Cardiac muscle cell (in vitro differentiated cells and primary cell): ENCODE results near the gene APBB2. TPM values are rescaled to one million over a fixed set of nuclear protein-coding genes. Genes with fewer than 3 reads are reported as not detected.

Experiments used
- DNase-seq, 2 donors: peaks; one replicate each; pipeline versions ENCODE4 v3.0.0 to v3.0.0-alpha.2; 2010 to 2017; ENCODE audit warnings: low read depth in 1 of 2, low spot score in 1 of 2
- H3K27ac ChIP-seq: fragments of 200-600 bp; sonication (generic); 2 replicates; pipeline ENCODE4 v1.5.1; 2016
- H3K27me3 ChIP-seq: fragments of 200-600 bp; sonication (generic); 2 replicates; pipeline ENCODE4 v1.6.0; 2016; ENCODE audit warnings: control low read depth
- H3K36me3 ChIP-seq: fragments of 200-600 bp; sonication (generic); 2 replicates; pipeline ENCODE4 v1.5.1; 2016; ENCODE audit warnings: control low read depth
- H3K4me1 ChIP-seq: fragments of 200-600 bp; sonication (generic); 2 replicates; pipeline ENCODE4 v1.8.1; 2017; ENCODE audit warnings: low read depth, mild to moderate bottlenecking, mixed run types
- H3K4me3 ChIP-seq: fragments of 200-600 bp; sonication (generic); 2 replicates; pipeline ENCODE4 v1.5.1; 2016; ENCODE audit warnings: mild to moderate bottlenecking
- H3K9me3 ChIP-seq: fragments of 200-600 bp; sonication (generic); 2 replicates; pipeline ENCODE4 v1.5.1; 2017; ENCODE audit warnings: low read depth, mild to moderate bottlenecking, control low read depth
- CTCF ChIP-seq: IDR thresholded peaks from 2 replicates; pipeline ENCODE4 v1.5.1; 2012; ENCODE audit warnings: low read depth, mild to moderate bottlenecking, low read length
- polyA plus RNA-seq: library from polyadenylated mRNA; unstranded; fragments of >200 nt; fragmentation: Nextera tagmentation; extraction: Ambion mirVana; gene quantifications from 2 replicates; pipeline ENCODE4 v1.2.1, GENCODE V29; 2016
- total RNA-seq: library from RNA; depleted of rRNA; stranded (reverse); fragments of >200 nt; gene quantifications from 2 replicates; pipeline ENCODE4 v1.2.3, GENCODE V29; 2016

APBB2 gene
- total and polyA plus RNA-seq, 2 experiments from 2014 or later: 4.6 to 14.9 TPM

- H3K27ac ChIP-seq: no peak overlapping the region
Measured at GRCh38 chr4:40984051-40984450, 230.3 kb downstream of the APBB2 start.

GRCh38 chr4:40980318-40980883, 233.9 kb downstream of the APBB2 start:
- H3K27ac ChIP-seq: no peak overlapping the region
- DNase-seq: peak; percentile 13 to 46
- no peaks in the 10 kb centered on the region for H3K36me3 ChIP-seq
- H3K27me3 ChIP-seq: no peaks in the 10 kb centered on the region
- H3K4me1 ChIP-seq: no peaks in the 10 kb centered on the region
- peak; percentile 55 for TF ChIP-seq CTCF
- no peak overlapping the region for H3K4me3 ChIP-seq
- no peaks in the 10 kb centered on the region for H3K9me3 ChIP-seq

More at GRCh38 chr4:40984051-40984450, 230.3 kb downstream of the APBB2 start:
- Histone ChIP-seq H3K4me1 (no peaks in the 10 kb centered on the region), H3K4me3 (no peak overlapping the region), H3K36me3 (no peaks in the 10 kb centered on the region), H3K27me3 (no peaks in the 10 kb centered on the region), H3K9me3 (no peaks in the 10 kb centered on the region)
- no peak for DNase-seq
- no peak for TF ChIP-seq CTCF

- TF ChIP-seq CTCF: no peak
- no peaks in the 10 kb centered on the region for H3K36me3 ChIP-seq
- H3K27ac ChIP-seq: no peak overlapping the region
- no peak for DNase-seq
- H3K4me1 ChIP-seq: no peaks in the 10 kb centered on the region
- no peaks in the 10 kb centered on the region for H3K9me3 ChIP-seq
- no peak overlapping the region for H3K4me3 ChIP-seq
- no peaks in the 10 kb centered on the region for H3K27me3 ChIP-seq
Measured at GRCh38 chr4:40978548-40978947, 235.8 kb downstream of the APBB2 start.

GRCh38 chr4:40976343-40976742, 238.0 kb downstream of the APBB2 start:
- no peaks in the 10 kb centered on the region for H3K9me3 ChIP-seq
- H3K27ac ChIP-seq: no peak overlapping the region
- DNase-seq: peak; percentile 68 to 79
- peak; percentile 68 for TF ChIP-seq CTCF
- H3K4me1 ChIP-seq: no peaks in the 10 kb centered on the region
- H3K36me3 ChIP-seq: no peaks in the 10 kb centered on the region
- no peaks in the 10 kb centered on the region for H3K27me3 ChIP-seq
- no peak overlapping the region for H3K4me3 ChIP-seq

GRCh38 chr4:40972722-40973121, 241.6 kb downstream of the APBB2 start:
- Histone ChIP-seq H3K9me3 (no peaks in the 10 kb centered on the region), H3K36me3 (no peaks in the 10 kb centered on the region), H3K4me3 (no peak overlapping the region), H3K4me1 (no peaks in the 10 kb centered on the region), H3K27me3 (no peaks in the 10 kb centered on the region), H3K27ac (no peak overlapping the region)
- no peak for DNase-seq
- no peak for TF ChIP-seq CTCF

- peak in 1 of 2 donors; percentile 60 for DNase-seq
- TF ChIP-seq CTCF: no peak
- H3K27ac ChIP-seq: no peak overlapping the region
- no peaks in the 10 kb centered on the region for H3K9me3 ChIP-seq
- no peaks in the 10 kb centered on the region for H3K4me1 ChIP-seq
- H3K27me3 ChIP-seq: no peaks in the 10 kb centered on the region
- H3K4me3 ChIP-seq: no peak overlapping the region
- no peaks in the 10 kb centered on the region for H3K36me3 ChIP-seq
Measured at GRCh38 chr4:40971338-40971737, 243.0 kb downstream of the APBB2 start.
